HG03571 (cell line): Measurements from ENCODE around the gene IDUA.
"Not testable (repeated sequence)": the region's sequence is repeated elsewhere in the genome, so short reads cannot be mapped to it uniquely, and the experiment has no call there.

Experiments used
- ATAC-seq: cut with Tn5 transposase; IDR thresholded peaks from one replicate; pipeline ENCODE4 v1.9.1; 2021; ENCODE audit not compliant: unreplicated experiment

Gene IDUA

GRCh38 chr4:986879-987623, at the start of gene IDUA:
Gene IDUA, plus strand, starts transcription at chr4:987044. Its CDS starts 41 bp downstream, at chr4:987085.
- ATAC-seq, result peak; percentile 65

- not testable (repeated sequence) for ATAC-seq
These were observed 47.3 kb upstream of the IDUA start for GRCh38 chr4:939508-939907.

GRCh38 chr4:945274-946102, 41.4 kb upstream of the IDUA start:
- no peak for ATAC-seq

GRCh38 chr4:946103-946450, 40.8 kb upstream of the IDUA start:
- ATAC-seq, result no peak

- no peak for ATAC-seq
These were observed 40.0 kb upstream of the IDUA start for GRCh38 chr4:946517-947471.

- ATAC-seq, result no peak
These were observed 39.3 kb upstream of the IDUA start for GRCh38 chr4:947491-947971.

GRCh38 chr4:948101-948935, 38.5 kb upstream of the IDUA start:
- ATAC-seq, result no peak

- ATAC-seq, result no peak
These were observed 37.9 kb upstream of the IDUA start for GRCh38 chr4:948936-949300.

GRCh38 chr4:949656-950055, 37.2 kb upstream of the IDUA start:
- no peak for ATAC-seq

- ATAC-seq, result no peak
These were observed 36.5 kb upstream of the IDUA start for GRCh38 chr4:950136-951020.

- no peak for ATAC-seq
These were observed 35.7 kb upstream of the IDUA start for GRCh38 chr4:951186-951585.

- ATAC-seq, result no peak
These were observed 35.0 kb upstream of the IDUA start for GRCh38 chr4:951594-952468.

GRCh38 chr4:952881-953573, 33.8 kb upstream of the IDUA start:
- ATAC-seq, result no peak

GRCh38 chr4:953574-953915, 33.3 kb upstream of the IDUA start:
- no peak for ATAC-seq

GRCh38 chr4:954211-955020, 32.4 kb upstream of the IDUA start:
- no peak for ATAC-seq

GRCh38 chr4:955161-955921, 31.5 kb upstream of the IDUA start:
- ATAC-seq, result no peak
